Measurements from ENCODE around the gene ITGA6. TPM values are rescaled to one million over a fixed set of nuclear protein-coding genes. Genes with fewer than 3 reads are reported as not detected.
"Not testable (repeated sequence)": the region's sequence is repeated elsewhere in the genome, so short reads cannot be mapped to it uniquely, and the experiment has no call there.

Gene ITGA6
- total RNA-seq, 2 experiments from 2014 or later, result 0.38 TPM; not detected in 1

DNA sequence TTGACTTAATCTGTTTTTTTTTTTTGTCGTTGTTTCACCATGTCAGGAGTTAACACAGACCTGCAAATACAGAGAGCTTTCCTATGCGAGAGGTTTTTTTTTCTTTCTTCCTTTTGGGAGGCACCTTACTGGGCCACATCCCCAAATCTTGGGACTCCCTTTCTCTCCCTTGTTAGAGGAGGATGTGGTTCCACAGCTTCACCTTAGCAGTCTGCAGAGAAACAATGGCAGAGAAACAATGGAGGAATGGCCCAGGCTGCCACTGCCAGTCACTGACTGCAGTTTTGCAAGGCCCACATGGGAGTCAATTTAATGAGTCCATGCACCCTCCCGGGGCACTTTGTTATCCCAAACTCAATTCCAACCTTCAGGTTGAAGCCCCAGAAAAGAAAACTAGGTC is 107.7 kb downstream of the ITGA6 start:
- H4K20me1 ChIP-seq (ENCODE audit: insufficient read depth, low read length), result no peaks in the 10 kb centered on the region
- no peak overlapping the region for H3K4me3 ChIP-seq (ENCODE audit: low read depth, low read length, poor library complexity, severe bottlenecking)
- H3K4me1 ChIP-seq (ENCODE audit: insufficient read depth, low read length, poor library complexity, severe bottlenecking), result no peaks in the 10 kb centered on the region
- peaks cover 12% of the 10 kb centered on the region for H3K9me3 ChIP-seq (ENCODE audit: low read length)
- H3K27ac ChIP-seq (ENCODE audit: low read depth, low read length, poor library complexity, severe bottlenecking), result no peak overlapping the region
- no peak for DNase-seq (ENCODE audit: low spot score)
- TF ChIP-seq EZH2phosphoT487 (IDR thresholded peaks at IDR 0.05; ENCODE audit: borderline replicate concordance, low read depth, low read length), result no peak
- TF ChIP-seq, protein P1, sequence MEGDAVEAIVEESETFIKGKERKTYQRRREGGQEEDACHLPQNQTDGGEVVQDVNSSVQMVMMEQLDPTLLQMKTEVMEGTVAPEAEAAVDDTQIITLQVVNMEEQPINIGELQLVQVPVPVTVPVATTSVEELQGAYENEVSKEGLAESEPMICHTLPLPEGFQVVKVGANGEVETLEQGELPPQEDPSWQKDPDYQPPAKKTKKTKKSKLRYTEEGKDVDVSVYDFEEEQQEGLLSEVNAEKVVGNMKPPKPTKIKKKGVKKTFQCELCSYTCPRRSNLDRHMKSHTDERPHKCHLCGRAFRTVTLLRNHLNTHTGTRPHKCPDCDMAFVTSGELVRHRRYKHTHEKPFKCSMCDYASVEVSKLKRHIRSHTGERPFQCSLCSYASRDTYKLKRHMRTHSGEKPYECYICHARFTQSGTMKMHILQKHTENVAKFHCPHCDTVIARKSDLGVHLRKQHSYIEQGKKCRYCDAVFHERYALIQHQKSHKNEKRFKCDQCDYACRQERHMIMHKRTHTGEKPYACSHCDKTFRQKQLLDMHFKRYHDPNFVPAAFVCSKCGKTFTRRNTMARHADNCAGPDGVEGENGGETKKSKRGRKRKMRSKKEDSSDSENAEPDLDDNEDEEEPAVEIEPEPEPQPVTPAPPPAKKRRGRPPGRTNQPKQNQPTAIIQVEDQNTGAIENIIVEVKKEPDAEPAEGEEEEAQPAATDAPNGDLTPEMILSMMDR (conservative IDR thresholded peaks at IDR 0.05; ENCODE audit: low read length), result no peak
- ChIA-PET CTCF (ENCODE audit: unreplicated experiment) (no interaction called here), POLR2A (interaction anchor here (0.6 to 0.7 kb wide), 2 partner anchors 40 to 994 kb away, joined by 4 to 5 read pairs; no protein-coding TSS in a partner anchor)
- no peaks in the 10 kb centered on the region for H3K36me3 ChIP-seq (ENCODE audit: insufficient read depth, low read length)
- intact Hi-C loops (cut with micrococcal nuclease; ENCODE audit: unreplicated experiment), result no loop called here
- BruUV-seq (replicated peaks), result no TSS peak
- no peak overlapping the region for H2AFZ ChIP-seq (ENCODE audit: low read length)
- no peak overlapping the region for H3K4me2 ChIP-seq (ENCODE audit: low read length)
- H3K9me2 ChIP-seq (ENCODE audit: insufficient read depth, low read length), result no peaks in the 10 kb centered on the region
- H3K79me2 ChIP-seq (ENCODE audit: insufficient read depth, low read depth, low read length), result no peaks in the 10 kb centered on the region

DNA sequence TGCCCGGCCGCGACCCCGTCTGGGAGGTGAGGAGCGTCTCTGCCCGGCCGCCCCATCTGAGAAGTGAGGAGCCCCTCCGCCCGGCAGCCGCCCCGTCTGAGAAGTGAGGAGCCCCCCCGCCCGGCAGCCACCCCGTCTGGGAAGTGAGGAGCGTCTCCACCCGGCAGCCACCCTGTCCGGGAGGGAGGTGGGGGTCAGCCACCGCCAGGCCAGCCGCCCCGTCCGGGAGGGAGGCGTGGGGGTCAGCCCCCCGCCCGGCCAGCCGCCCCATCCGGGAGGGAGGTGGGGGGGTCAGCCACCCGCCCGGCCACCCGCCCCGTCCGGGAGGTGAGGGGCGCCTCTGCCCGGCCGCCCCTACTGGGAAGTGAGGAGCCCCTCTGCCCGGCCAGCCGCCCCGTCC is 110.5 kb downstream of the ITGA6 start:
- CTCF ChIA-PET (ENCODE audit: unreplicated experiment); POLR2A ChIA-PET; H3K4me1 ChIP-seq (ENCODE audit: insufficient read depth, low read length, poor library complexity, severe bottlenecking); H3K27ac ChIP-seq (ENCODE audit: low read depth, low read length, poor library complexity, severe bottlenecking); H3K9me2 ChIP-seq (ENCODE audit: insufficient read depth, low read length); H2AFZ ChIP-seq (ENCODE audit: low read length); H3K36me3 ChIP-seq (ENCODE audit: insufficient read depth, low read length); intact Hi-C loops (cut with micrococcal nuclease; ENCODE audit: unreplicated experiment); H3K4me3 ChIP-seq (ENCODE audit: low read depth, low read length, poor library complexity, severe bottlenecking); H3K4me2 ChIP-seq (ENCODE audit: low read length); H4K20me1 ChIP-seq (ENCODE audit: insufficient read depth, low read length); BruUV-seq (replicated peaks); H3K79me2 ChIP-seq (ENCODE audit: insufficient read depth, low read depth, low read length); DNase-seq (ENCODE audit: low spot score): not testable (repeated sequence)
- peaks cover 17% of the 10 kb centered on the region for H3K9me3 ChIP-seq (ENCODE audit: low read length)

DNA sequence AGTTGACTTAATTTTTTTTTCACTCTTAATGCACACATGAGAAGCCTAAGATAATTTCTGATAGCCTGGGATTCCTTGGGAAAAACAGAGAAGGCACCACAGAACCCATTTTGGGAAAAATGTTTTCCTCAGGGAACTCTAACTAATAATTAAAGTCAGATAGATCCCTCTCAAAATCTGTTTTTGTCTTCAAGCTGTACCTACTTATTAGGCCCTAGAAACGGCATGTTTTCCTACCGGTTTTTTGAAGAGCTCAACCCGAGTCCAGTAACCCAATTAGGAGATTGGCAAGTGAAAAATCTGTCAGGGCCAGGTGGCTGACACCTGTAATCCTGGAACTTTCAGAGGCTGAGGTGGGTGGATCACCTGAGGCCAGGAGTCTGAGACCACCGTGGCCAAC is 112.4 kb downstream of the ITGA6 start:
- intact Hi-C loops (cut with micrococcal nuclease; ENCODE audit: unreplicated experiment), result no loop called here
- Histone ChIP-seq H4K20me1 (ENCODE audit: insufficient read depth, low read length) (no peaks in the 10 kb centered on the region), H3K4me3 (ENCODE audit: low read depth, low read length, poor library complexity, severe bottlenecking) (no peak overlapping the region), H3K27ac (ENCODE audit: low read depth, low read length, poor library complexity, severe bottlenecking) (no peak overlapping the region), H3K36me3 (ENCODE audit: insufficient read depth, low read length) (no peaks in the 10 kb centered on the region), H3K79me2 (ENCODE audit: insufficient read depth, low read depth, low read length) (no peaks in the 10 kb centered on the region), H3K9me2 (ENCODE audit: insufficient read depth, low read length) (no peaks in the 10 kb centered on the region), H2AFZ (ENCODE audit: low read length) (no peak overlapping the region), H3K4me1 (ENCODE audit: insufficient read depth, low read length, poor library complexity, severe bottlenecking) (no peaks in the 10 kb centered on the region), H3K4me2 (ENCODE audit: low read length) (no peak overlapping the region), H3K9me3 (ENCODE audit: low read length) (peaks cover 13% of the 10 kb centered on the region)
- no peak for DNase-seq (ENCODE audit: low spot score)
- ChIA-PET POLR2A (interaction anchor here (1.2 kb wide), 1 partner anchor 8 kb away, joined by 5 read pairs; no protein-coding TSS in a partner anchor), CTCF (ENCODE audit: unreplicated experiment) (no interaction called here)
- TF ChIP-seq EZH2phosphoT487 (IDR thresholded peaks at IDR 0.05; ENCODE audit: borderline replicate concordance, low read depth, low read length), result no peak
- TF ChIP-seq, protein P1 (conservative IDR thresholded peaks at IDR 0.05; ENCODE audit: low read length), result no peak
- BruUV-seq (replicated peaks), result no TSS peak

Measured in OCI-LY7 (cell line).